HepG2 (cell line): Measurements from ENCODE around the gene CLUH. TPM values are rescaled to one million over a fixed set of nuclear protein-coding genes. Genes with fewer than 3 reads are reported as not detected.

Experiments used
- AGO2 ChIP-seq: fragments of 200-400 bp; formaldehyde crosslinking; optimal IDR thresholded peaks from 2 replicates; pipeline ENCODE3; 2017; ENCODE audit warnings: mild to moderate bottlenecking, low read depth, low read length, moderate library complexity
- CENPX ChIP-seq: sonication (generic); formaldehyde crosslinking; IDR thresholded peaks from 2 replicates; pipeline ENCODE4 v1.9.0; 2021; ENCODE audit warnings: mild to moderate bottlenecking, missing genetic modification reagents, moderate library complexity
- GZF1 ChIP-seq: sonication (generic); formaldehyde crosslinking; IDR thresholded peaks from 2 replicates; pipeline ENCODE4 v1.5.1; 2020; ENCODE audit warnings: mild to moderate bottlenecking, missing genetic modification reagents
- KDM1A ChIP-seq: IDR thresholded peaks from 2 replicates; pipeline ENCODE4 v1.6.1; 2016; ENCODE audit warnings: missing compliant biosample characterization
- KLF15 ChIP-seq: sonication (generic); formaldehyde crosslinking; IDR thresholded peaks from 2 replicates; pipeline ENCODE4 v1.8.1; 2023; ENCODE audit warnings: borderline replicate concordance, mild to moderate bottlenecking, inconsistent platforms, missing genetic modification reagents, mixed read lengths
- MAFF ChIP-seq: IDR thresholded peaks from 2 replicates; pipeline ENCODE4 v1.6.1; 2011; ENCODE audit warnings: low read depth, low read length, improper control_type of control experiment
- MATR3 ChIP-seq: sonication (generic); formaldehyde crosslinking; IDR thresholded peaks from 2 replicates; pipeline ENCODE4 v1.4.0; 2020; ENCODE audit warnings: missing genetic modification reagents
- NR2F6 ChIP-seq, 2 experiments: IDR thresholded peaks; 2 replicates each; pipeline ENCODE4 v1.6.1; 2016; ENCODE audit warnings: antibody characterized with exemption in 1 of 2, mild to moderate bottlenecking in 1 of 2
- NR3C1 ChIP-seq: sonication (generic); formaldehyde crosslinking; IDR thresholded peaks from 2 replicates; pipeline ENCODE4 v1.4.0; 2020; ENCODE audit warnings: missing genetic modification reagents
- RBFOX2 ChIP-seq: fragments of 200-400 bp; formaldehyde crosslinking; IDR thresholded peaks from 2 replicates; pipeline ENCODE4 v1.6.1; 2017; ENCODE audit warnings: low read depth, mild to moderate bottlenecking, low read length
- ZFP1 ChIP-seq: IDR thresholded peaks from 2 replicates; pipeline ENCODE4 v1.6.1; 2016
- ZFP36L1 ChIP-seq: sonication (generic); formaldehyde crosslinking; IDR thresholded peaks from 2 replicates; pipeline ENCODE4 v1.8.0; 2022; ENCODE audit warnings: mild to moderate bottlenecking, missing genetic modification reagents, moderate library complexity
- ZNF101 ChIP-seq: sonication (generic); formaldehyde crosslinking; IDR thresholded peaks from 2 replicates; pipeline ENCODE4 v1.4.0; 2020; ENCODE audit warnings: mild to moderate bottlenecking, low read depth, missing genetic modification reagents, borderline replicate concordance
- ZNF510 ChIP-seq: sonication (generic); formaldehyde crosslinking; IDR thresholded peaks from 2 replicates; pipeline ENCODE4 v1.4.0; 2020; ENCODE audit warnings: low read depth, mild to moderate bottlenecking, missing genetic modification reagents
- ZNF792 ChIP-seq: IDR thresholded peaks from 2 replicates; pipeline ENCODE4 v1.6.1; 2016
- polyA plus RNA-seq, 8 experiments: library from polyadenylated mRNA; depleted of rRNA in 3 of 8; stranded (reverse) in 7 of 8; unstranded in 1 of 8; fragments of >200 nt; fragmentation: Illumina TruSeq in 4 of 8; extraction: Trizol in 4 of 8; gene quantifications; 2 replicates each; pipeline versions ENCODE4 v1.2.1 to v1.2.3, GENCODE V29; 2011 to 2016; ENCODE audit warnings: low read depth in 4 of 8, missing spikeins in 1 of 8, mixed read lengths in 1 of 8; ENCODE audit not compliant: insufficient read depth in 1 of 8
- total RNA-seq, 5 experiments: library from RNA; depleted of rRNA; stranded (reverse); fragments of >200 nt; fragmentation: Illumina TruSeq; extraction: Trizol; gene quantifications; 2 replicates each; pipeline ENCODE4 v1.2.3, GENCODE V29; 2016; ENCODE audit warnings: low read depth in 1 of 5
- TF ChIP-seq, protein P1 (sequence below): sonication (generic); formaldehyde crosslinking; IDR thresholded peaks from 2 replicates; pipeline ENCODE4 v1.9.0; 2021; ENCODE audit warnings: missing genetic modification reagents, mild to moderate bottlenecking, borderline replicate concordance
- TF ChIP-seq, protein P2 (sequence below): fragments of 450-650 bp; IDR thresholded peaks from 2 replicates; pipeline ENCODE4 v1.6.1; 2017
- TF ChIP-seq, protein P3 (sequence below), 2 experiments: sonication (generic) in 1 of 2; formaldehyde crosslinking in 1 of 2; IDR thresholded peaks; 2 replicates each; pipeline versions ENCODE4 v1.4.0 to v1.6.1; 2018 to 2020; ENCODE audit warnings: missing genetic modification reagents in 2 of 2, borderline replicate concordance in 1 of 2, low read depth in 1 of 2, mild to moderate bottlenecking in 1 of 2, missing biosample characterization in 1 of 2
- TF ChIP-seq, protein P4 (sequence below): sonication (generic); formaldehyde crosslinking; IDR thresholded peaks from 2 replicates; pipeline ENCODE4 v1.5.1; 2020; ENCODE audit warnings: missing genetic modification reagents, mild to moderate bottlenecking, borderline replicate concordance
- TF ChIP-seq, protein P5 (sequence below), 2 experiments: sonication (generic) in 1 of 2; formaldehyde crosslinking in 1 of 2; IDR thresholded peaks; 2 replicates each; pipeline versions ENCODE4 v1.4.0 to v1.6.1; 2016 to 2020; ENCODE audit warnings: borderline replicate concordance in 1 of 2, low read depth in 1 of 2, mild to moderate bottlenecking in 1 of 2, missing genetic modification reagents in 1 of 2

CLUH gene
- total and polyA plus RNA-seq, 2 of the 13 experiments (the other 11 are each of a cell fraction or from before 2014, with no cell fraction given) = 30.9 to 60.5 TPM

DNA sequence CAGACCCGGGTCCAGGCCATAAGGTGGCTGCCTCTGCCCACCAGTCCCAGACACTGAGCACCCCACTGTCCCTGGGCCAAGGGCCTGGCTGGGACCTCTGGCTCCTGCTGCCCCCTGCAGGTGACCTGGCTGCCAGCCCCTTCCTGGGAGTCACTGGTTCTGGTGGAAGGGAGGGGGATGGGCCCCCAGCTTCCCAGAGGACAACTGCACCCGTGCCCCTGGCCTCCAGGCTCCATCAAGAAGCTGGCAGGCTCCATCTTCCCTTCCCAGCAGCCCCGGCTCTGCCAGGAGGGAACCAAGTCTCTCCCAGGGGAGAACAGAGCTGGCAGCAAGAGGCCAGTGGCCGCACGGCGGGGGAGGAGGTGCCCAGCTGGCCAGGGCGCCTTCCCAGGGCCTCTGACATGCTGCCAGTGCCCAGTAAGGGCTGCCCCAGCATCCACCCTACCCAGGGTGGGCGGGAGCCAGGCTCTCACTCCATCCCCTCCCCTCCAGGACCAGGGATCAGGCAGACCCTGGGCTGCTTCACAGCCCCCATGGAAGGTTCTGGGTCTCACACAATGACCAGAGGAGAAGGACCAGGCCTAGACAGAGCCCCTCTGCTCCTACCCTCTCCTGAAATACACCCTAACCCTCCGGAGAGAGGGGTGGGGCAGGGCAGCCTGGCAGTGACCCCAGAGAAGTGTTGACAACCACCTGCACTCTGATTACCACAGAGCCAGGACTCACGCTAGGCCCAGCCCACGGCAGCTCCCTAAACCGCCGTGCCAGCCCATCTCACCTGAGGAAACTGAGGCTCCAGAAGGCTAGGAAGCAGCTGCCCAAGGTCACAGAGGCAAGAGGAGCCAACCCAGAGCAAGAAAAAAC, 3.6 kb downstream of the CLUH start (continued):
- no peak for TF ChIP-seq ZNF101
- no peak for TF ChIP-seq ZFP1
- TF ChIP-seq GZF1 (CRISPR knock-in tag) = no peak
- TF ChIP-seq, protein P1, sequence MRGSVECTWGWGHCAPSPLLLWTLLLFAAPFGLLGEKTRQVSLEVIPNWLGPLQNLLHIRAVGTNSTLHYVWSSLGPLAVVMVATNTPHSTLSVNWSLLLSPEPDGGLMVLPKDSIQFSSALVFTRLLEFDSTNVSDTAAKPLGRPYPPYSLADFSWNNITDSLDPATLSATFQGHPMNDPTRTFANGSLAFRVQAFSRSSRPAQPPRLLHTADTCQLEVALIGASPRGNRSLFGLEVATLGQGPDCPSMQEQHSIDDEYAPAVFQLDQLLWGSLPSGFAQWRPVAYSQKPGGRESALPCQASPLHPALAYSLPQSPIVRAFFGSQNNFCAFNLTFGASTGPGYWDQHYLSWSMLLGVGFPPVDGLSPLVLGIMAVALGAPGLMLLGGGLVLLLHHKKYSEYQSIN (CRISPR knock-in tag) = no peak
- TF ChIP-seq ZNF510 = no peak
- TF ChIP-seq AGO2 = peak; percentile 3
- TF ChIP-seq KDM1A (CRISPR knock-in tag) = no peak
- no peak for TF ChIP-seq KLF15
- TF ChIP-seq, protein P2, sequence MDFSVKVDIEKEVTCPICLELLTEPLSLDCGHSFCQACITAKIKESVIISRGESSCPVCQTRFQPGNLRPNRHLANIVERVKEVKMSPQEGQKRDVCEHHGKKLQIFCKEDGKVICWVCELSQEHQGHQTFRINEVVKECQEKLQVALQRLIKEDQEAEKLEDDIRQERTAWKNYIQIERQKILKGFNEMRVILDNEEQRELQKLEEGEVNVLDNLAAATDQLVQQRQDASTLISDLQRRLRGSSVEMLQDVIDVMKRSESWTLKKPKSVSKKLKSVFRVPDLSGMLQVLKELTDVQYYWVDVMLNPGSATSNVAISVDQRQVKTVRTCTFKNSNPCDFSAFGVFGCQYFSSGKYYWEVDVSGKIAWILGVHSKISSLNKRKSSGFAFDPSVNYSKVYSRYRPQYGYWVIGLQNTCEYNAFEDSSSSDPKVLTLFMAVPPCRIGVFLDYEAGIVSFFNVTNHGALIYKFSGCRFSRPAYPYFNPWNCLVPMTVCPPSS = no peak
- no peak for TF ChIP-seq ZNF792 (CRISPR knock-in tag)
- TF ChIP-seq, protein P3, sequence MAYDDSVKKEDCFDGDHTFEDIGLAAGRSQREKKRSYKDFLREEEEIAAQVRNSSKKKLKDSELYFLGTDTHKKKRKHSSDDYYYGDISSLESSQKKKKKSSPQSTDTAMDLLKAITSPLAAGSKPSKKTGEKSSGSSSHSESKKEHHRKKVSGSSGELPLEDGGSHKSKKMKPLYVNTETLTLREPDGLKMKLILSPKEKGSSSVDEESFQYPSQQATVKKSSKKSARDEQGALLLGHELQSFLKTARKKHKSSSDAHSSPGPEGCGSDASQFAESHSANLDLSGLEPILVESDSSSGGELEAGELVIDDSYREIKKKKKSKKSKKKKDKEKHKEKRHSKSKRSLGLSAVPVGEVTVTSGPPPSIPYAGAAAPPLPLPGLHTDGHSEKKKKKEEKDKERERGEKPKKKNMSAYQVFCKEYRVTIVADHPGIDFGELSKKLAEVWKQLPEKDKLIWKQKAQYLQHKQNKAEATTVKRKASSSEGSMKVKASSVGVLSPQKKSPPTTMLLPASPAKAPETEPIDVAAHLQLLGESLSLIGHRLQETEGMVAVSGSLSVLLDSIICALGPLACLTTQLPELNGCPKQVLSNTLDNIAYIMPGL (CRISPR knock-in tag; IDR thresholded peaks at IDR 0.05; ENCODE audit: borderline replicate concordance in 1 of 2, low read depth in 1 of 2) = peak in 1 of 2 experiments; percentile 35; a peak in 1 of 4 replicates
- TF ChIP-seq, protein P4, sequence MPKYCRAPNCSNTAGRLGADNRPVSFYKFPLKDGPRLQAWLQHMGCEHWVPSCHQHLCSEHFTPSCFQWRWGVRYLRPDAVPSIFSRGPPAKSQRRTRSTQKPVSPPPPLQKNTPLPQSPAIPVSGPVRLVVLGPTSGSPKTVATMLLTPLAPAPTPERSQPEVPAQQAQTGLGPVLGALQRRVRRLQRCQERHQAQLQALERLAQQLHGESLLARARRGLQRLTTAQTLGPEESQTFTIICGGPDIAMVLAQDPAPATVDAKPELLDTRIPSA (CRISPR knock-in tag) = no peak
- TF ChIP-seq NR3C1 (CRISPR knock-in tag) = no peak
- peak; percentile 75 for TF ChIP-seq NR2F6 (IDR thresholded peaks at IDR 0.05)
- TF ChIP-seq NR2F6 (CRISPR knock-in tag; IDR thresholded peaks at IDR 0.05) = peak; percentile 82
- peak; percentile 45; the same call in 1 of the 2 replicates for TF ChIP-seq RBFOX2
- TF ChIP-seq, protein P5, sequence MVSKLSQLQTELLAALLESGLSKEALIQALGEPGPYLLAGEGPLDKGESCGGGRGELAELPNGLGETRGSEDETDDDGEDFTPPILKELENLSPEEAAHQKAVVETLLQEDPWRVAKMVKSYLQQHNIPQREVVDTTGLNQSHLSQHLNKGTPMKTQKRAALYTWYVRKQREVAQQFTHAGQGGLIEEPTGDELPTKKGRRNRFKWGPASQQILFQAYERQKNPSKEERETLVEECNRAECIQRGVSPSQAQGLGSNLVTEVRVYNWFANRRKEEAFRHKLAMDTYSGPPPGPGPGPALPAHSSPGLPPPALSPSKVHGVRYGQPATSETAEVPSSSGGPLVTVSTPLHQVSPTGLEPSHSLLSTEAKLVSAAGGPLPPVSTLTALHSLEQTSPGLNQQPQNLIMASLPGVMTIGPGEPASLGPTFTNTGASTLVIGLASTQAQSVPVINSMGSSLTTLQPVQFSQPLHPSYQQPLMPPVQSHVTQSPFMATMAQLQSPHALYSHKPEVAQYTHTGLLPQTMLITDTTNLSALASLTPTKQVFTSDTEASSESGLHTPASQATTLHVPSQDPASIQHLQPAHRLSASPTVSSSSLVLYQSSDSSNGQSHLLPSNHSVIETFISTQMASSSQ (IDR thresholded peaks at IDR 0.05; ENCODE audit: low read depth) = no peak
- TF ChIP-seq, protein P5 (CRISPR knock-in tag; IDR thresholded peaks at IDR 0.05; ENCODE audit: borderline replicate concordance) = no peak
- TF ChIP-seq MAFF = no peak
- TF ChIP-seq CENPX = no peak
- no peak for TF ChIP-seq ZFP36L1 (CRISPR knock-in tag)
- TF ChIP-seq MATR3 = no peak
